HG02588 (cell line): ENCODE data around the gene NAB2.
"Not testable (repeated sequence)": the region's sequence is repeated elsewhere in the genome, so short reads cannot be mapped to it uniquely, and the experiment has no call there.

Experiments
- ATAC-seq: cut with Tn5 transposase; IDR thresholded peaks from one replicate; pipeline ENCODE4 v1.9.1; 2021; ENCODE audit warnings: mild to moderate bottlenecking, moderate library complexity; ENCODE audit not compliant: unreplicated experiment

The NAB2 gene

DNA sequence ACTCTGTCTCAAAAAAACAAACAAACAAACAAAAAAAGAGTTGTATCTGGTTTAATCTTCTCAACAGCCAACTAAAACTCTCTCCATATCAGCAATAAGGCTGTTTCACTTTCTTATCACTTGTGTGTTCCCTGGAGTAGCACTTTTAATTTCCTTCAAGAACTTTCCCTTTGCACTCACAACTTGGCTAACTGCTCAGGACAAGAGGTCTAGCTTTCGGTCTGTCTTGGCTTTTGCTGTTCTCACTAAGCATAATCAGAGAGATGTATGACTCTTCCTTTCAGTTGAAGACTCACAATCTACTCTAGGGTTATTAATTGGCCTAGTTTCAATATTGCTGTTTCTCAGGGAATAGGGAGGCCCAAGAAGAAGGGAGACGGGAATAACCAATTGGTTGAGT lies 22.7 kb upstream of the NAB2 start:
- no peak for ATAC-seq

DNA sequence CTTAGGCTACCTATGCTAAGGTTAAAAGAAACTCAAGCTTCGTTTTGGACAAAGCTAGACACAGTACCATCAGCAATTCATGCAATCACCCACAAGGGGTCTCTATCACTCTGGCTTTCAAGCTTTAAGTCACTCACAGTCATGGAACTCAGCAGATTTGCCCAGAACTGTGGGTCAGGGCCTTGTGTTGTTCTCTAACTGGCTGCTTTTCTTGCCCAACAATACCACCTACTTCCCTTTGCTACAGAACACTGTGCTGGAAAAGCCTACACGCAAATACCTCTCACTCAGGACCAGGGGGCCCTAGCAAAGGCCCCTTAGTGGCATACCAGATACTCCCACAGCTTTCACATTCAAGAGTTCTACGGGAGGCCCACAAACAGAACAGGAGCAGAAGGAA lies 19.4 kb upstream of the NAB2 start:
- peak; percentile 81 for ATAC-seq

GRCh38 chr12:57072661-57073060 lies 16.3 kb upstream of the NAB2 start:
- ATAC-seq: no peak

DNA sequence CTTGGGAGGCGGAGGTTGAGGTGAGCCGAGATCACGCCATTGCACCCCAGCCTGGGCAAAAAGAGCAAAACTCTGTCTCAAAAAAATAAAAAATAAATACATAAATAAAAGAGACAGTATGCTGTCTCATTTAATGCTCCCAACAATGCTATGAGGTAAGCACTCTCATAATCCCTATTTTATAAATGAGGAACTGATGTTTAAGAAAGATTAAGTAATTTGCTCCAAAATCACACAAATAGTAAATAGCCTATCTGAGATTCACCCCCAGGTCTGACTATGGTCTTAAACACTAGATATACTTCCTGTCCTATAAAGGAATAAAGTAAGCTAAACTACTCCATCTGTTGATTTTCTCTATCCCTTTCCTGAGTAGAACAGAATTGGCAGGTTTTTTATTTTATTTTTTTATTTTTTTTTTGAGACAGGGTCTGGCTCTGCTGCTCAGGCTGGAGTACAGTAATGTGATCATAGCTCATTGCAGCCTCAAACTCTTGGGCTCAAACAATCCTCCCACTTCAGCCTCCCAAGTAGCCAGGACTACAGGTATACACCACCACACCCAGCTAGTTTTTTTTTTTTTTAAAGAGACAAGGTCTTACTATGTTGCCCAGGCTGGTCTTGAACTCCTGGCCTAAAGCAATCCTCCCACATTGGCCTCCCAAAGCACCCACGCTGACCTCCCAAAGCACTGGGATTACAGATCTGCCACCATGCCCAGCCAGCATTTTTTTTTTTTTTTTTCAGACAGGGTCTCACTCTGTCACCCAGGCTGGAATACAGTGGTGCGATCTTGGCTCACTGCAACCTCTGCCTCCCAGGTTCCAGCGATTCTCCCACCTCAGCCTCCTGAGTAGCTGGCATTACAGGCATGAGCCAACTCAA lies 15.1 kb upstream of the NAB2 start:
- not testable (repeated sequence) for ATAC-seq

DNA sequence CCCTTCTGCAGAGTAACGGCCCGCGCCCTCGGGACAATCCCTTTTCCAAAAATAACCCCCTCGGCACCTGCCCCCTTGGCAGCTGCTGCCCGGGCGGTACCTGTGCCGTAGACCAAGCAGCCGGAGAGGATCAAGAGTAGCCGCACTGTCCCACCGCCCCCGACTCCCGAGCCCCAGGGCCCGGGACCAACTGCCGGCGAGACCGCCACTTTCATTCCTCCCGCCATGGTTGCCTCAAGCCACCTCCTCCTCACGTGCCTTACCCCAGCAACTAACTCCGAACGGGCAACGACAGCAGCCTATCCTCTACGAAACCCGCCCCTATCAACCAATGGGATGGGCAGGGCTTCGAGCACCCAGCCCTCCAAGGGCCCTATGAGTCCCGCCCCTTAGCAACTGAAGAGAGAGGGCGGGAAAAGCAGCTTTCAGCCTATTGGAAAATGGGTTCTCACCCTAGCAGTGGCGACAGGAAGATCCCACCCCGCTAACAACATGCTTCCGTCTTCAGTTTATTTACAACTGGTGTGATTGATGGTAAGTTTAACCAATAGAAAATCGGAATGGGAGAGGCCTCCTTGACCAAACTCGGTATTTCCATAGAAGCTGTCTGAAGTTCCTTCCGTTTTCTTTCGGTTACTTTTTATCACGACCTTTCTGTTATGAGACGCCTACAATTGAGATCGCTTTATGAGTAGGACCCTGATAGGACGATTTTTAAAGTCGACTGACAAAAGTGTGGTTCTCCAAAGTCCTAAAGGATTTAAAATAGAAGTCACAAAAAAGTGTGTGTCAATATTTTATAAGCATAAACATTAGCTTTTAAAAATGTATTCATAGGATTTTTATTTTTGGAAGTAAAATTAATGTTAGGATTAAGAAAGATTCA lies 10.2 kb upstream of the NAB2 start, which contains the start of gene NEMP1:
Gene NEMP1, minus strand, starts transcription at position 273 of the 886 bp plus-strand sequence. Its CDS starts 46 bp downstream, at position 227.
- peak; percentile 96 for ATAC-seq

DNA sequence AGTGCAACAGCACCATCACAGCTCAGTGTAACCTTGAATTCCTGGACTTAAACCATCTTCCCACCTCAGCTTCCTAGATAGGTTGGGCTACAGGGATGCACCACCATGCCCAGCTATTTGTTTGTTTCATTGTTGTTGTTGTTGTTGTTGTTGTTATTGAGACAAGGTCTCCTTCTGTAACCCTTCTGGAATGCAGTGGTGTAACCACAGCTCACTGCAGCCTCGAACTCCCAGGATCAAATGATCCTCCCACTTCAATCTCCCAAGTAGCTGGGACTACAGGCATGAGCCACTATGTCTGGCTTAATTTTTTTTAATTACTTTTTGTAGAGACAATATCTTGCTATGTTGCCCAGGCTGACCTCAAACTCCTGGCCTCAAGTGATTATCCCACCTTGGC lies 9.1 kb upstream of the NAB2 start:
- ATAC-seq: no peak

GRCh38 chr12:57080855-57081254 lies 8.1 kb upstream of the NAB2 start:
- no peak for ATAC-seq

GRCh38 chr12:57085999-57086492 lies 2.9 kb upstream of the NAB2 start:
- no peak for ATAC-seq

GRCh38 chr12:57086493-57087009 lies 2.4 kb upstream of the NAB2 start:
- ATAC-seq: no peak

DNA sequence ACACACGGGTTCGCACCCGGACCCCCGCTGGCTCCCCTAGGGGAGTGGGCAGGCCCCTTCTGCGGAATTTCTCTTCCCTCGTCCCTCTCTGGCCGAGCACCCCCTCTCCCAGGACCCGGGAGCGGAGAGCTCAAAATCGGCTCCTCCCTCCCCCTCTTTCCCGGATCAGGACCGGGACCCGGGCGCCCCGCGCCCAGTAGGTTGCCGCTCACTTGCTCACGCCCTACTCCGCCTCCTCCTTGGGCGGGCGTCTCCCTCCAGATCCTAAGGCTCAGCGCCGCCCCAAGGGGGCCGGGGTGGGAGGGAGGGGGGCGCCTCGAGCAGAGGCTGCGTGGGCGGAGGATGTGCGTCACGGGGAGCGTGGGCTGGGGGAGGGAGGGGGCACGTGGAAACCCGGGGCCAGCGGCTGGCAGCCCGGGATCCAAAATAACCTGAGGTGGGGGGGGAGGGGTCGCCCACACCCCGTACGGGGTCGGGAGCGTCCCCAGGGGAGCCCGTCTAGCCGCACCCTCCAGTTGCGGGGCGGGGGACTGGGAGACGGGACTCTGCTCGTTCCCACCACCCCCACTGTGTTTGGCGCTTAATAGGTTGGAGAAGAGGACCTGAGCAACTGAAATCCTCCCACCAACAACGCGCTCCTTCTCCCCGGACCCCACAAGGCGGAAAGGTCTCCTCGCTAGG lies 1.8 kb upstream of the NAB2 start:
- ATAC-seq: peak; percentile 36

DNA sequence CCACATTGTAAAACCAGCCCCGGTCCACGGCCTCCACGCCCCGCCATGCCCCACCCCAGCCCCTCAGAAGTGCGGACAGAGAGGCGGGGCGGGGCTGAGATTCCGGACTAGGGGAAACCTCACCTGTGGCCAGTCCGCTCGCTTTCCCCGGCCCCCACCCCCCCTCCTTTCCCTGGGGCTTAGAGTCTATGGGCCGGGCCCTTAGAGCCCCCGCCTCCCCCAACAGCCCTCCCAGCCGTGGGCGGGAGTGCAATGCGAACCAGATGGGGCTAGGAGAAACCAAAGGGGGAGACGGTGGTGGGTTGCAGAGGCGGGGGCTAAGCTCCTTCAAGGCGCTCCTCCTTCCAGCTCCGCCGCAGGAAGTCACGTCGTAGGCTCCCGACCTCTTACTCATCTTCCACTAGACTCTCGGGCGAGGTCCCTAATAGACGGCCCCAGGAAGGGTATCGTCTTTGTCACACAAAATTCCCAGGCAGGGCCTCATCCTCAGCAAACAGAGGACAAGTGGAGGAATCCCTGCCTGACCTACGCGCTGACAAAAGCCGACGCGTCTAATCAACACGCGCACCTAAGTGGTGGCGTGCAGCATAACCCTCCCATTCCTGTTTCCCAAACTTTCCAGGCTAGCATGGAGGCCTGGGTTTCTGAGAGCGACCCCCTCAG lies 1.1 kb upstream of the NAB2 start:
- ATAC-seq: peak; percentile 29

- no peak for ATAC-seq
These were observed 644 bp downstream of the NAB2 start for GRCh38 chr12:57089271-57090245.

GRCh38 chr12:57090490-57090889 lies 1.6 kb downstream of the NAB2 start:
- ATAC-seq: no peak

- ATAC-seq: no peak
These were observed 2.2 kb downstream of the NAB2 start for GRCh38 chr12:57090924-57091637.

- ATAC-seq: no peak
These were observed 3.0 kb downstream of the NAB2 start for GRCh38 chr12:57091638-57092528.

DNA sequence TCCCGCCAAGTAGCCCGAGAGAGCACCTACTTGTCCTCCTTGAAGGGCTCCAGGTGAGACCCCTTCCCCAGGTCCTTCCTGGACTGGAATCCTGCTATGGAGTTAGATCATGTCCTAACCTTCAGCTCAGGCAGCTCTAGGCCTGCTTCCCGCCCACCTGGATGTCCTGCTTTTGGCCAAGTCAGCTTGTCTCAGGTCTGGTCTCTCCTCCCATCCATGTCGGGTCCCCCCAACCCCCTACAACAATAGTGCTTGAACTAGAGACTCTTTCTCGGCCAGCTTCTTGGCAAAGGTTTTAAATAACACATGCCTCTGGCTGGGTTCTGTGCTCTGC lies 3.6 kb downstream of the NAB2 start:
- ATAC-seq: no peak

- no peak for ATAC-seq
These were observed 4.0 kb downstream of the NAB2 start for GRCh38 chr12:57092876-57093414.
